ENCODE measurements around the gene TFEB.

The TFEB gene

GRCh38 chr6:41651962-41652657 is 83.3 kb downstream of the TFEB start:
- no peak for DNase-seq (ENCODE audit: low read depth)

GRCh38 chr6:41651246-41651961 is 84.0 kb downstream of the TFEB start:
- no peak for DNase-seq (ENCODE audit: low read depth)

- DNase-seq (ENCODE audit: low read depth), result no peak
Observed at GRCh38 chr6:41650120-41650519, 85.3 kb downstream of the TFEB start.

GRCh38 chr6:41649596-41649995 is 85.8 kb downstream of the TFEB start:
- no peak for DNase-seq (ENCODE audit: low read depth)

DNA sequence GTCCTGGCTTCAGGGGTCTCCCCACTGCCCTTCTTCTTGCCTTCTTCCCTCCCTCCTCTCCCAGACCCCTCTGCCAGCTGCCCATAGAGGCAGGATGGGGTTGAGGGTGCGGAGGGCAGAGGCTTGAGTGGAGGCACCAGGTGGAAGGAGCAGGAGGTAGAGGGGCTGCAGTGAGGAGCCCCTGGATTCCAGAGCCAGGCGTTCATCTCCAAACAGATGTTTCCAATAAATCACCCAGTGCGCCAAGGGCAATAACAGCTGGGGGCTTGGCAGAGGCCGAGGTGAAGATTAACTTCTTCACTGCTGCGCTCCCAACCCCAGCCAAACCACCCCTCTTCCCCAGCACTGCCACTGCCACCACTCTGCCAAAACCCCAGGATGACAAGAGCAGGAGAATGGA is 86.5 kb downstream of the TFEB start:
- no peak for DNase-seq (ENCODE audit: low read depth)

- DNase-seq (ENCODE audit: low read depth), result no peak
Observed at GRCh38 chr6:41648070-41648585, 87.3 kb downstream of the TFEB start.

- DNase-seq (ENCODE audit: low read depth), result no peak
Observed at GRCh38 chr6:41647061-41647511, 88.3 kb downstream of the TFEB start.

GRCh38 chr6:41646026-41646795 is 89.2 kb downstream of the TFEB start:
- no peak for DNase-seq (ENCODE audit: low read depth)

- no peak for DNase-seq (ENCODE audit: low read depth)
Observed at GRCh38 chr6:41645007-41645618, 90.3 kb downstream of the TFEB start.

GRCh38 chr6:41644297-41644879 is 91.0 kb downstream of the TFEB start:
- DNase-seq (ENCODE audit: low read depth), result no peak

DNA sequence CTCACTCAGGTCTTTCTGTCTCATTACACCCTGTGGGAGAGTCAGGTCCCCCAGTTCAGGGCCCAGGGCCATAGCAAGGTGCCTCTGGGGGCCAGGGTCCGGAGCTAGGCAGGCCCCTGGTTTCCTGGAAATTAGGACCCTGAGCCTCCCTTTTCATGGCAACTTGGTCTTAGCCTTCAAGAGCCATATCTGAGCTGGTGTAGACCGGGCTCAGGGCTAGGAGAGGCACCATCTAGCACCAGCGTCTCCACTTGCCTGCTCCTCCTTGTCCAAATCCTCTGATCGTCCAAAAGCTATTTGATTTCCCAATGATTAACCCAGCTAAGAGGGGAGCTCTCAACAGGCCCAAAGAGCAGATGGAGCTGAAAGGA is 91.5 kb downstream of the TFEB start:
- DNase-seq (ENCODE audit: low read depth), result no peak

GRCh38 chr6:41642960-41643898 is 92.2 kb downstream of the TFEB start:
- no peak for DNase-seq (ENCODE audit: low read depth)

- no peak for DNase-seq (ENCODE audit: low read depth)
Observed at GRCh38 chr6:41642090-41642959, 93.1 kb downstream of the TFEB start.

- no peak for DNase-seq (ENCODE audit: low read depth)
Observed at GRCh38 chr6:41641352-41641925, 94.0 kb downstream of the TFEB start.

GRCh38 chr6:41640426-41640825 is 95.0 kb downstream of the TFEB start:
- DNase-seq (ENCODE audit: low read depth), result no peak

DNA sequence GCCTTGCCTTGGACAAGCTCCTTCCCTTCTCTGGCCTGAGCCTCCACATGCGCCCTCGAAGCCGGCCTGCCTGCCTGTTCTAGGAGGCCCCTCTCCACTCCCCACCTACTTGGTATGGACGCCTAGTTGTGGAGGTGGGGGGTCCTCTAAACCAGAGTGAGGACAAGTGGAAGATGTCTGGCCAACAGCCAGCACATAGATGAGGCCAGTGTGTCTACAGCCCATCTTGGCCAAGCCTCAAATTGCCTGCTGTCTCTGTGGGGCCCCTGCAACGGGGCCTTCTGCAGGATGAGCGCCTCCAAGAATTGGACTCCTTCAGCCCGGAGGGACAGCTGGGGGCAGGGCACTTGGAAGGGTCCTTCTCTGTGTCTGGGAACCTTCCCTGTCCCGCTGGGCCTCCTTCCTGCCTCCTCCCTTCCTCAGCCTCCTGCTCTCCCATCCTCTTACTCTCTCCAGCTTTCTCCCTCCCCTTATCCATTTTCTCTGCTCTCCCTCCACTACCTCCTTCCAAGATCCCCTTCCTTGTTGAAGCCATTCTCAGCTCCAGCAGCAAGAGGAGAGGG is 95.5 kb downstream of the TFEB start:
- no peak for DNase-seq (ENCODE audit: low read depth)

GRCh38 chr6:41638935-41639808 is 96.2 kb downstream of the TFEB start:
- DNase-seq (ENCODE audit: low read depth), result no peak
